HCT116 (cell line): ENCODE results near the gene PHF21B. TPM values are rescaled to one million over a fixed set of nuclear protein-coding genes. Genes with fewer than 3 reads are reported as not detected.

Experiments used
- ATAC-seq: fragments of 200-7000 bp; cut with Tn5 transposase; 2 replicates; pipeline ENCODE4 v1.9.1; 2020; ENCODE audit warnings: mild to moderate bottlenecking, moderate library complexity
- BruUV-seq: library from RNA; stranded (reverse); fragments of 400-500 nt; replicated peaks from 2 replicates; lab custom pipeline; 2021; lab: Mats Ljungman, UMichigan
- CTCF ChIA-PET: fragments of 300-600 bp; sonication (Branson Sonifier 250); formaldehyde crosslinking; loops from one replicate; lab custom pipeline; 2021; ENCODE audit warnings: antibody characterized with exemption; lab: Charles Lee
- POLR2A ChIA-PET: fragments of 300-600, 350-600 bp; sonication (Branson Sonifier 250); formaldehyde crosslinking; loops from one replicate; lab custom pipeline; 2021; ENCODE audit warnings: antibody characterized with exemption; lab: Charles Lee
- RAD21 ChIA-PET, 2 experiments: fragments of 300-600 bp; sonication (Branson Sonifier 250); formaldehyde crosslinking; loops; one replicate each; lab custom pipeline; 2023; ENCODE audit warnings: low total read pairs in 2 of 2; ENCODE audit not compliant: uncharacterized antibody in 2 of 2, unreplicated experiment in 2 of 2, low non-redundant PET in 1 of 2; lab: Charles Lee
- DNase-seq: peaks from one replicate; pipeline ENCODE4 v3.0.0-alpha.2; 2010; ENCODE audit warnings: low read depth, low spot score
- H2AFZ ChIP-seq: fragments of 200-600 bp; shearing (Covaris generic), sonication (generic); 2 replicates; pipeline ENCODE4 v1.6.1; 2017; ENCODE audit warnings: low read depth, mixed run types, mixed read lengths, antibody characterized with exemption, low read length; ENCODE audit not compliant: poor library complexity, severe bottlenecking
- H3K27ac ChIP-seq: 2 replicates; pipeline ENCODE4 v1.5.1; 2012; ENCODE audit warnings: low read depth, low read length
- H3K27me3 ChIP-seq: fragments of 200-600 bp; sonication (generic); 2 replicates; pipeline ENCODE4 v1.6.1; 2016; ENCODE audit warnings: mixed run types, low read length, mixed read lengths; ENCODE audit not compliant: insufficient read depth
- H3K36me3 ChIP-seq, 2 experiments: fragments of 200-500 bp in 1 of 2; fragments of 200-600 bp in 1 of 2; sonication (Bioruptor generic) in 1 of 2; sonication (generic) in 1 of 2; 2 replicates each; pipeline versions ENCODE4 v1.5.1 to v1.6.1; 2014 to 2016; ENCODE audit warnings: low read length in 2 of 2, inconsistent platforms in 1 of 2, mixed read lengths in 1 of 2, mixed run types in 1 of 2; ENCODE audit not compliant: insufficient read depth in 2 of 2, control insufficient read depth in 1 of 2
- H3K4me1 ChIP-seq, 2 experiments: fragments of 200-600 bp in 1 of 2; sonication (generic) in 1 of 2; 2 replicates each; pipeline versions ENCODE4 v1.5.1 to v1.6.1; 2012 to 2017; ENCODE audit warnings: low read length in 2 of 2, inconsistent platforms in 1 of 2, mild to moderate bottlenecking in 1 of 2, mixed read lengths in 1 of 2, mixed run types in 1 of 2, moderate library complexity in 1 of 2; ENCODE audit not compliant: insufficient read depth in 2 of 2, control insufficient read depth in 1 of 2
- H3K4me2 ChIP-seq: fragments of 200-600 bp; sonication (generic); 2 replicates; pipeline ENCODE4 v1.6.1; 2017; ENCODE audit warnings: mixed run types, low read length, mixed read lengths
- H3K4me3 ChIP-seq, 2 experiments: fragments of 200-600 bp in 1 of 2; sonication (generic) in 1 of 2; replicated peaks in 1 of 2; 2 replicates each; pipeline ENCODE4 v1.5.1; 2011 to 2016; ENCODE audit warnings: low read length in 2 of 2, control low read depth in 1 of 2, low read depth in 1 of 2, mild to moderate bottlenecking in 1 of 2, mixed read lengths in 1 of 2, mixed run types in 1 of 2
- H3K79me2 ChIP-seq: fragments of 200-600 bp; sonication (generic); 2 replicates; pipeline ENCODE4 v1.6.1; 2017; ENCODE audit warnings: mild to moderate bottlenecking, mixed run types, low read length, moderate library complexity, mixed read lengths; ENCODE audit not compliant: insufficient read depth
- H3K9ac ChIP-seq: fragments of 200-600 bp; sonication (generic); 2 replicates; pipeline ENCODE4 v1.6.1; 2016; ENCODE audit warnings: low read length, mixed read lengths
- H3K9me2 ChIP-seq: fragments of 200-600 bp; sonication (generic), shearing (Covaris generic); 2 replicates; pipeline ENCODE4 v1.6.1; 2017; ENCODE audit warnings: mixed run types, mild to moderate bottlenecking, moderate library complexity; ENCODE audit not compliant: insufficient read depth
- H3K9me3 ChIP-seq, 2 experiments: fragments of 200-500 bp in 1 of 2; fragments of 200-600 bp in 1 of 2; sonication (Bioruptor generic) in 1 of 2; sonication (generic) in 1 of 2; 2 replicates each; pipeline ENCODE4 v1.6.1; 2014 to 2017; ENCODE audit warnings: low read length in 2 of 2, mixed read lengths in 2 of 2, inconsistent platforms in 1 of 2, low read depth in 1 of 2, mild to moderate bottlenecking in 1 of 2, mixed run types in 1 of 2, moderate library complexity in 1 of 2; ENCODE audit not compliant: control insufficient read depth in 1 of 2, insufficient read depth in 1 of 2
- H4K20me1 ChIP-seq: fragments of 200-600 bp; sonication (generic), shearing (Covaris generic); 2 replicates; pipeline ENCODE4 v1.6.1; 2017; ENCODE audit warnings: mixed run types, mild to moderate bottlenecking, moderate library complexity; ENCODE audit not compliant: insufficient read depth
- CBX3 ChIP-seq: IDR thresholded peaks from 2 replicates; pipeline ENCODE4 v1.6.1; 2012; ENCODE audit warnings: low read depth
- CEBPB ChIP-seq: IDR thresholded peaks from 2 replicates; pipeline ENCODE4 v1.6.1; 2012; ENCODE audit warnings: low read depth
- EGR1 ChIP-seq: IDR thresholded peaks from 2 replicates; pipeline ENCODE4 v1.6.1; 2012; ENCODE audit warnings: low read depth
- ELF1 ChIP-seq: IDR thresholded peaks from 2 replicates; pipeline ENCODE4 v1.6.1; 2012; ENCODE audit warnings: low read depth, borderline replicate concordance
- EZH2 ChIP-seq: fragments of 200-600 bp; sonication (generic); IDR thresholded peaks from 2 replicates; pipeline ENCODE4 v1.6.1; 2017; ENCODE audit warnings: antibody characterized with exemption, mixed run types
- EZH2phosphoT487 ChIP-seq: fragments of 200-600 bp; IDR thresholded peaks from 2 replicates; pipeline ENCODE4 v1.6.1; 2018; ENCODE audit warnings: antibody characterized with exemption, borderline replicate concordance
- FOSL1 ChIP-seq: IDR thresholded peaks from 2 replicates; pipeline ENCODE4 v1.6.1; 2012; ENCODE audit warnings: low read depth
- JUND ChIP-seq: IDR thresholded peaks from 2 replicates; pipeline ENCODE4 v1.6.1; 2012
- POLR2A ChIP-seq: IDR thresholded peaks from 2 replicates; pipeline ENCODE4 v1.7.0; 2011; ENCODE audit warnings: borderline replicate concordance; ENCODE audit not compliant: insufficient read depth, insufficient read length; ENCODE audit errors: extremely low read depth
- POLR2AphosphoS5 ChIP-seq: IDR thresholded peaks from 2 replicates; pipeline ENCODE4 v1.6.1; 2011; ENCODE audit warnings: mild to moderate bottlenecking, low read depth, low read length, moderate library complexity
- REST ChIP-seq: IDR thresholded peaks from 2 replicates; pipeline ENCODE4 v1.6.1; 2012; ENCODE audit warnings: low read depth
- SIN3A ChIP-seq: IDR thresholded peaks from 2 replicates; pipeline ENCODE4 v1.6.1; 2012; ENCODE audit warnings: low read depth
- SP1 ChIP-seq: IDR thresholded peaks from 2 replicates; pipeline ENCODE4 v1.6.1; 2012; ENCODE audit warnings: low read depth
- SRF ChIP-seq: IDR thresholded peaks from 2 replicates; pipeline ENCODE4 v1.6.1; 2012; ENCODE audit warnings: low read depth
- TCF7L2 ChIP-seq: IDR thresholded peaks from 2 replicates; pipeline ENCODE4 v1.7.0; 2011; ENCODE audit warnings: borderline replicate concordance, inconsistent platforms; ENCODE audit not compliant: insufficient read depth, insufficient read length; ENCODE audit errors: extremely low read depth
- YY1 ChIP-seq: IDR thresholded peaks from 2 replicates; pipeline ENCODE4 v1.6.1; 2011; ENCODE audit warnings: low read length, low read depth, moderate library complexity, mild to moderate bottlenecking; ENCODE audit not compliant: insufficient replicate concordance; ENCODE audit errors: extremely low read depth
- ZFX ChIP-seq: fragments of 450-650 bp; IDR thresholded peaks from 2 replicates; pipeline ENCODE4 v1.6.1; 2017
- ZNF274 ChIP-seq: fragments of 200-500 bp; sonication (Bioruptor generic); IDR thresholded peaks from 2 replicates; pipeline ENCODE4 v1.6.1; 2014; ENCODE audit warnings: mild to moderate bottlenecking, low read depth, low read length, inconsistent platforms
- intact Hi-C: fragments of 100-400 bp; cut with micrococcal nuclease; formaldehyde crosslinking; loops from 2 replicates; pipeline ENCODE4 v1.10.0; 2022
- total RNA-seq: library from RNA; stranded (reverse); gene quantifications from one replicate; pipeline ENCODE4 v1.2.1, GENCODE V29; 2021; ENCODE audit not compliant: unreplicated experiment
- TF ChIP-seq, protein P1 (sequence below), 3 experiments: fragments of 200-600 bp in 1 of 3; sonication (generic) in 1 of 3; IDR thresholded peaks in 2 of 3; conservative IDR thresholded peaks in 1 of 3; 2 replicates each; pipeline ENCODE4 v1.5.1; 2012 to 2017; ENCODE audit warnings: low read depth in 2 of 3, low read length in 2 of 3, antibody characterized with exemption in 1 of 3, borderline replicate concordance in 1 of 3, control low read depth in 1 of 3, mild to moderate bottlenecking in 1 of 3, mixed read lengths in 1 of 3, mixed run types in 1 of 3, moderate library complexity in 1 of 3; ENCODE audit not compliant: insufficient read depth in 1 of 3
- TF ChIP-seq, protein P2 (sequence below): IDR thresholded peaks from 2 replicates; pipeline ENCODE4 v1.6.1; 2012

PHF21B gene
- total RNA-seq, 1 experiment from 2014 or later, result not detected

DNA sequence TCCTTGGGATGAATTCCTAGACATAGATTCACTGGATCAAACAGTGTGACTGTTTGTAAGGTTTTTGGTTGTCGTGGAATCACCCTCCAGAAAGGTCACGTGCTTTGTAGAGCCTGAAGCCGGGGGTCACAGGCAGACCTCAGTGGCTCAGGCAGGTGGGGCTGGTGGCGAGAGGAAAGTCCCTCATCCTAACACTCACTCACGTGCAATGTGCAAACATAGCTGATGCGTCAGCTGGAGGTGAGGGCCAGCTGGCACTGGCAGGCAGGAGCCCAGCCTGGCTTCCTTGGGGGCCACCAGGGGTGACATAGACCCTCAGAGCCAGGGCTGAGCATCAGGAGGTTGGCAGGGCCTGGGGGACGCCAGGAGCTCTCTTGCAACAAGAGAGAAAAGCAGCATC, 167.4 kb downstream of the PHF21B start:
- intact Hi-C loops, result no loop called here
- no TSS peak for BruUV-seq
- no peak overlapping the region for H3K9ac ChIP-seq
- TF ChIP-seq CEBPB, result no peak
- no peak for TF ChIP-seq EZH2phosphoT487
- no peak for TF ChIP-seq POLR2A
- TF ChIP-seq ZNF274, result no peak
- no peak for TF ChIP-seq EGR1
- TF ChIP-seq SP1, result no peak
- no peak for TF ChIP-seq ELF1
- no peak for TF ChIP-seq TCF7L2
- TF ChIP-seq, protein P1, sequence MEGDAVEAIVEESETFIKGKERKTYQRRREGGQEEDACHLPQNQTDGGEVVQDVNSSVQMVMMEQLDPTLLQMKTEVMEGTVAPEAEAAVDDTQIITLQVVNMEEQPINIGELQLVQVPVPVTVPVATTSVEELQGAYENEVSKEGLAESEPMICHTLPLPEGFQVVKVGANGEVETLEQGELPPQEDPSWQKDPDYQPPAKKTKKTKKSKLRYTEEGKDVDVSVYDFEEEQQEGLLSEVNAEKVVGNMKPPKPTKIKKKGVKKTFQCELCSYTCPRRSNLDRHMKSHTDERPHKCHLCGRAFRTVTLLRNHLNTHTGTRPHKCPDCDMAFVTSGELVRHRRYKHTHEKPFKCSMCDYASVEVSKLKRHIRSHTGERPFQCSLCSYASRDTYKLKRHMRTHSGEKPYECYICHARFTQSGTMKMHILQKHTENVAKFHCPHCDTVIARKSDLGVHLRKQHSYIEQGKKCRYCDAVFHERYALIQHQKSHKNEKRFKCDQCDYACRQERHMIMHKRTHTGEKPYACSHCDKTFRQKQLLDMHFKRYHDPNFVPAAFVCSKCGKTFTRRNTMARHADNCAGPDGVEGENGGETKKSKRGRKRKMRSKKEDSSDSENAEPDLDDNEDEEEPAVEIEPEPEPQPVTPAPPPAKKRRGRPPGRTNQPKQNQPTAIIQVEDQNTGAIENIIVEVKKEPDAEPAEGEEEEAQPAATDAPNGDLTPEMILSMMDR (IDR thresholded peaks at IDR 0.05 in 2 of 3, conservative IDR thresholded peaks at IDR 0.05 in 1 of 3; ENCODE audit: borderline replicate concordance in 1 of 3, insufficient read depth in 1 of 3, low read depth in 2 of 3, low read length in 2 of 3), result no peak
- no peak for TF ChIP-seq CBX3
- no peak for TF ChIP-seq POLR2AphosphoS5
- no peak for TF ChIP-seq REST
- no peak for TF ChIP-seq FOSL1
- no peak for TF ChIP-seq JUND
- TF ChIP-seq YY1, result no peak
- TF ChIP-seq SRF, result no peak
- TF ChIP-seq EZH2, result no peak
- TF ChIP-seq, protein P2, sequence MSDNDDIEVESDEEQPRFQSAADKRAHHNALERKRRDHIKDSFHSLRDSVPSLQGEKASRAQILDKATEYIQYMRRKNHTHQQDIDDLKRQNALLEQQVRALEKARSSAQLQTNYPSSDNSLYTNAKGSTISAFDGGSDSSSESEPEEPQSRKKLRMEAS, result no peak
- no peak for TF ChIP-seq ZFX
- TF ChIP-seq SIN3A, result no peak
- ChIA-PET CTCF (no interaction called here), RAD21 (no interaction called here), POLR2A (no interaction called here)
- ATAC-seq, result no peak
- H3K9me2 ChIP-seq, result no peaks in the 10 kb centered on the region
- no peak overlapping the region for H3K4me2 ChIP-seq
- no peak overlapping the region for H3K27ac ChIP-seq
- no peaks in the 10 kb centered on the region for H3K79me2 ChIP-seq
- no peaks in the 10 kb centered on the region for H3K27me3 ChIP-seq
- no peaks in the 10 kb centered on the region for H3K4me1 ChIP-seq
- H2AFZ ChIP-seq, result no peak overlapping the region
- H4K20me1 ChIP-seq, result no peaks in the 10 kb centered on the region
- peaks cover 0 to 21% of the 10 kb centered on the region in 2 experiments; a peak in 3 of 4 replicates for H3K36me3 ChIP-seq
- no peak overlapping the region for H3K4me3 ChIP-seq
- no peaks in the 10 kb centered on the region for H3K9me3 ChIP-seq
- DNase-seq, result no peak
